Measurements from ENCODE around the gene KMT2A.
"Not testable (repeated sequence)": the region's sequence is repeated elsewhere in the genome, so short reads cannot be mapped to it uniquely, and the experiment has no call there.

Gene KMT2A

DNA sequence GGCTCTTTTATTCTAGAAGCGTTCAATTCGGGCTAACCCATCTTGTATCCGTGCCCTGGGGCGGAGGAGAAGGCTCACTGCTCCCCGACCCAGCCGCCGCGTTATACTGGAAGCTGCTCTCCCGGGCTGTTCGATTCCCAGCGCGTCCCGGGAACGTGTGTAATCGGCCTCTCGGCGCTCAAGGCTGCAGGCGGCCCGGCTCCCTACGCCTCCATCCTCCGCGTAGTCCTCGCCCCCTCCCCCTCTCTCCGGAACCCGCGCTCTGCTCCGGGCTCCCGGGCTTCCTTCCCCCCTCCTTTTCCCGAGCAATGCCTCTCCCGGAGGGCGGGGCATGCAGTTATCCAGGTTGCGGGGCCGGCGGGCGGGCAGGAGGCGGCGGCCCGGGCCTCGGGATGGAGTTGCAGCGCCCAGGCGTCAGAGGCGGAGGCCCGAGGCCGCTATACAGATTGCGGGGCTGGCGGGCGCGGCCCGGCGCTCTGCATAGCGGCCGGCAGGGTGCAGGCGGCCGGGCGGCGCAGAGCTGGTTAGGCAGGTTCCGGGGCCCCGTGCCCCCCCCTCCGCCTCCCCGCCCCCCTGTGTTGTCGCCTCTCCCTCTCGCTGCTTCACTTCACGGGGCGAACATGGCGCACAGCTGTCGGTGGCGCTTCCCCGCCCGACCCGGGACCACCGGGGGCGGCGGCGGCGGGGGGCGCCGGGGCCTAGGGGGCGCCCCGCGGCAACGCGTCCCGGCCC, at the start of gene KMT2A:
Gene KMT2A, plus strand, starts transcription at position 600 of the 732 bp plus-strand sequence. Its CDS starts 21 bp downstream, at position 621.
- DNase-seq: peak; percentile 99

DNA sequence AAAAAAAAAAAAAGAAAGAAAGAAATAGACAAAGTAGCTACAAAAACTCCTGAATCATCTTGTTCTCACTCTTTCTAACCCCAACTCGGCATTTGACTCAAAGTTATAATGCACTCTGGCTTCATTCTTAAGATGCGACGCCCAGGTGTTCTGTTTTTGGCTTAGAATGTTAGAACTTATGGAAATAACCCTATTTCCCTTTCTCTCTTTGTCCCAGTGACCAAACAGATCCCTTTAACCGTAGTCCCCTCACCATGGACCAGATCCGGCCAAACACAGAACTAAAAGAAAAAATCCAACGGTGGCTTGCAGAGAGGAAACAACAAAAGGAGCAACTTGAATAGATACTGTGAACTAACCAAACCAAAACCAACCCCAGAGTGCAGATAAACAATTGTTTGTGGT, 40.2 kb upstream of the KMT2A start:
- DNase-seq: peak; percentile 48

DNA sequence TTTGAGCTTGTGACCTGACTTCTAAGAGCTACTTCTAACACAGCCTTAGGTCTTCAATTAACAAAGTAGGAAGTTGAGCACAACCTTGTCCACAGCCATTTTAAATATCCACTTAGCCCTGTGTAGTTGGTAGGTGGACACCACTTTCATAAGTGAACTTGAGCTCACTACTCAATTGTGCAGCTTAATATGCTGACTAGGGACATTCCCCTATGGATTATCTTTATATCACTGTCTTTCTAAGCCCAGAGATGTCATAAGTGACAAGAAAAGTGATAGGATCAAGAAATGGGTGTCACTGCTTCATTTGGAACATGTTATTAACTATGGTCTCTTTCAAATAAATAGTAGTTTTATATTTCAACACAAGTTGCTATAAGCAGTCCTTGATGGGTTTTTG, 38.8 kb upstream of the KMT2A start:
- peak; percentile 48 for DNase-seq

DNA sequence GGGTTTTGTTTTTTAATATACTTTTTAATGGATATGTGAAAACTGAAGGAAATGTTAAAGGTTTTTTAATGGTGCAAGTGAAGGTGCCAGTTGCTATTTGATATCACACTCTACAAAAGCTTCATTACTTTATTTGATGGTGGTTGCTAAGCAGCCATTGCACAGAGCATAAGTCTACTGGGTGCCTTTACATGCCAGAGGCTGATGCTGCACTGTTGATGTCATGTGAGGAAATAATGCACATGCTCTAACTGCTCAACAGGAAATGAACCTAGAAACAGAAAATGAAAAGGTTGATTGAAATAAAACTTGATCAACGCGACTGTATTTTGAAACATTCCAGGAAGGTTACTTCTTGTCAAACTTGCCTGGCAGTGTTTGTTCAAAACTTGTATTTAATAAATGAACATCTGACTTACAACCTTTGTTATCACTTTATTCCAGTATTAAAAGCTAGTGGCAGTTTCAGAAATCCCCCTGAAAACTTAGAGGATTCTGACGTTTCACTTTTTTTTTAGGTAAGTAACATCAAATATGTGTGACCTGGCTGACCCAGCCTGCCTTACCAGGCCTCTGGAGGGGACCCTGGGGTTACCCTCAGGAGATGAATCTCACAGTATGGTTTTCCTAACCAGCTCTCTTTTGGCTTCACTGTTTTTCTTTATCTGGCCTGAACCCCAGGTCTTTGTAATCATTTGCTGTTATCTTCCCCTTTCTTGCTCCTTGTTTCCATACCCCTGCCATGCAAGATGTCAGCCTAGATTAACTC, 37.3 kb upstream of the KMT2A start:
- peak; percentile 48 for DNase-seq

GRCh38 chr11:118401151-118401879, 35.0 kb upstream of the KMT2A start, which contains the start of gene ATP5MG:
ATP5MG (plus strand) TSS chr11:118401606; CDS start chr11:118401666, 60 bp downstream.
- peak; percentile 98 for DNase-seq

GRCh38 chr11:118401880-118402590, 34.3 kb upstream of the KMT2A start:
- DNase-seq: peak; percentile 67

DNA sequence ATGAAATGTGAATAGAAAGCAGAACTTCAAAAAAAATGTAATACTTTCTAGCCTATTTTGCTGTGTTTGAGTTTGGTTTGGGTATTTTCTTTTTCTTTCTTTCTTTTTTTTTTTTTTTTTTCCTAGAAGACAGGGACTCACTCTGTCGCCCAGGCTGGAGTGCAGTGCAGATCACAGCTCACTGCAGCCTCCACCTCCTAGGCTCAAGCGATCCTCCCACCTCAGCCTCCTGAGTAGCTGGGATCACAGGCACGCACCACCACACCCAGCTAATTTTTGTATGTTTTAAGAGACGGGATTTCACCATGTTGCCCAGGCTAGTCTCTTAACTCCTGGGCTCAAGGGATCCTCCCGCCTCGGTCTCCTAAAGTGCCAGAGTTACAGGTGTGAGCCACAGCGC, 33.7 kb upstream of the KMT2A start:
- not testable (repeated sequence) for DNase-seq

DNA sequence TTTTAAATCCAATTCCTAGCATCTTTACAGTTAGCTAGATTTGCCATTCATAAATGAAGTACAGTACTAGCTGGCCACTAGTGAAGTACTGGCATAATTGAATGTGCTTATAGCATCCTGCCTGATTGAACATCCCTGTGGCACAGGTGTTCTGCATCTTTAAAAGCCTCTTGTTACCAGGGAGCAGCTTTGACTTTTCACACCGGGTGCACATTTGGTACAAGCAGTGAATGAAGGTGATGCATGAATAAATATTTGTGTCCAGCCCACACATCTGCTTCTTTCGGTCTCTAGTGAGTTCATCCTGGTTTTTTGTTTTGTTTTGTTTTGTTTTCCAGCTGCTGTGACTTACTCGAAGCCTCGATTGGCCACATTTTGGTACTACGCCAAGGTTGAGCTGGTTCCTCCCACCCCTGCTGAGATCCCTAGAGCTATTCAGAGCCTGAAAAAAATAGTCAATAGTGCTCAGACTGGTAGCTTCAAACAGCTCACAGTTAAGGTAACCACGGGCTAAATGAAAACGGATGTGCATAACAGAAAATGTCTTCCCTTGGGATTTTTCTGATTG, 29.6 kb upstream of the KMT2A start:
- no peak for DNase-seq

DNA sequence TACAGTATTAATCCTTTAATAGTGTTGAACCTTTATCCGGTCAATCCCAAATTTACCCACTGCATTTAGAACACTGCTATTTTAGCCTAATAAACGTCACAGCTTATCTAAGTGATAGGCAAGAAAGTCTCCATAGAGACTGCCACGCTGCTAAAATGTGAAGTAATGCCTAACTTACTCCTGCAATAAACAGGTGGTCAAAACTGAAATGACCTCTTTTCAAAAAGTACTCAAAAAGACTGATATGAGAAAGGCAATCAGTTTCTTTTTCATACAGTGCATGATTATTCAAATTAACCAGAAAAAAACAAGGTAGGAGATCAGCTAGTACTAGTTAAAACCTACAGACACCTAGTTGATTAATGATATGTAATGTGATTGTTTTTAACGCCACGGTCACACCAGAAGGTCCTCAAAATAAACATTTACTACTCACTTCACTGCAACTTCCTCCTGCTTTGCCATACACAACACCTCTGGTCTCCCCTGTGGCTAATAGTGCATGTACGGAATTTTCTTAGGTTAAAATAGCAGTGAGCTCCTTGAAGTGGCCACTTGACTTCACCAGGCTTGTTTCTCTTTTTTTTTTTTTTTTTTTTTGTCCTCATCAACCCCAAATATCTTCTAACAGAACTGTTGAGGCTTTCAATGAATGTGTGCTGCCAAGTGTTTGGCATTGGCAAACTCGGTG, 26.1 kb upstream of the KMT2A start:
- no peak for DNase-seq

DNA sequence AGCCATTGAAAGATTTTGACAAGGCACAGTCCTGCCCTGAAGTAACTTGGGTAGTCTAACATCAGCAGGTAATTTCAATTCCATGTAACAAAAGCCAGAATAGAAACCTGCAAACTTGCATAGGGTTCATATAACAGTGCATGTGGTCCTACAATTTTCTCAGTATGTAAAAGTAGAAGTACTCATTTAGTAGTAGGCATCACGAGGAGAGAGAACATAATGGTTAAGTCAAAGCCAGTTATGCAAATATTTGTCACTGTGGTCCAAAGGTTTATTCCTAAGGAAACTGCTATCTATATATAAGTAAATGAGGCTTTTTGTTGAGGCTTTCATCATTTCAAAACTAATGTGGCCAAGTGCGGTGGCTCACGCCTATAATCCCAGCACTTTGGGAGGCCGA, 24.8 kb upstream of the KMT2A start:
- no peak for DNase-seq

DNA sequence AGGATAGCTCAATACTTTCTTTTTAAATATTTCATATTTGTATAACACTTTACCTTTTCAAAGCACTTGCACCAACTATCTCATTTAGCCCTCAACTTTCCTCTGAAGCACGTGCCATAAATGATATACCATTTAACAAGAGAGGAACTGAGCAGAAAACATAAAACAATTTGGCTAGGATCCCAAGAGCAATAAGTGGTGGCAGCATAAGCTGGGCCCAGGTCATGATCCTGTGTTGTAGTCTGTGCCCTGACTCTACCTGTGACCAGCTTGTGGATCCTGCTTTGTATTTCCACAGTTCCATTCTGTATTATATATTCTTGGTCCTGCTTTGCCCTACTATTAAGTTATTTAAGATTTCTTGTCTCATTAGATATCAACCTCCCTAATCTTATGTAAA, 23.4 kb upstream of the KMT2A start:
- DNase-seq: no peak

DNA sequence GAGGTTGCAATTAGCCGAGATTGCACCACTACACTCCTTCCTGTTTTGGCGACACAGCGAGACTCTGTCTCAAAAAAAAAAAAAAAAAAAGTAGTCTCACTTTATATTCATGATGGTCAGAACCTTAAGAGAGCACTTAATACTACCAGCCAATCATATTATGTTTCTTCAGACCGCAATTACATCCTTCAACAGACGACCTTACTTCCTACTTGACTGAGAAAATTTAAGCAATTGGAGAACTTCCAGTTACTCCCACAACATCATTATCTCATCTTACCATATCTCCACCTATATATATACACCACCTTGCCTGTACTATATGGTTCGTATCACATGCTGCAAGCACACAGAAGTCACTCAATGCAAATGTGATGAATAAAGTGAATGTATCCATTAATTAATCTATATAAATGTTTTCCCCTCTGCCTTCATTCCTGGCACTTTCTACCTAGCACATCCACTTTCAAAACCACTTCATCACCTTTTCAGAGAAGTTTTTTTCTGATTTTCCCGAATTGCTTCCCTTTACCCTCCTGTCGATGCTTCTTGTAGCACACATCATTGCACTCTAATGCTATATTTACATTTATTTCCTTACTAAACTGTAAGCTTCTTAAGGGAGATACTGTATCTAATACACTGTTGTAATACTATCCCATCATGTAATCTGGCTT, 21.1 kb upstream of the KMT2A start:
- DNase-seq: peak; percentile 93

DNA sequence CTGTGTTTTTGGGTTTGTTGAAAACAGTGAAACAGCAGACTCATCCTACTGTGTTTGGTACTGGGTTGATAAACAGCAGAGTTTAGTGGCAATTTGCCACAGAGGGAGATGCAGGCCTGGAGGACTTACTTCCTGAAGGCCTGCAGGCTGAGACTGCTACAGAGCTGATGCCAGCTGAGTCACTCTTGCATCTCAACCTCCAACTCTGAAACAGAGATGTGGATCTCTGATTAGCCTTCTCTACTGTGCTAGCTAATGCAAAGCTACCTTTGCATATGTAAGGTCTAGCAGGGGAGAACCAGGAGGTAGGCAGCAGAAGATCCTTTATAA, 20.6 kb upstream of the KMT2A start:
- DNase-seq: peak; percentile 98

DNA sequence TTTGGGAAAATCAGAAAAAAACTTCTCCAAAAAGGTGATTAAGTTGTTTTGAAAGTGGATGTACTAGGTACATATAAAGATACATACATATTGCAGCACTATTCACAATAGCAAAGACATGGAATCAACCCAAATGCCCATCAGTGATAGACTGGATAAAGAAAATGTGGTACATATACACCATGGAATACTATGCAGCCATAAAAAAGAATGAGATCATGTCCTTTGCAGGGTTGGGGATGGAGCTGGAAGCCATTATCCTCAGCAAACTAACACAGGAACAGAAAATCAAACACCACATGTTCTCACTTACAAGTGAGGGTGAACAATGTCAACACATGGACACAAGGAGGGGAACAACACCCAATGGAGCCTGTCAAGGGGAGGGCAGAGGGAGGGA, 19.4 kb upstream of the KMT2A start:
- not testable (repeated sequence) for DNase-seq

- no peak for DNase-seq
These were observed 18.5 kb upstream of the KMT2A start for GRCh38 chr11:118417801-118418200.

DNA sequence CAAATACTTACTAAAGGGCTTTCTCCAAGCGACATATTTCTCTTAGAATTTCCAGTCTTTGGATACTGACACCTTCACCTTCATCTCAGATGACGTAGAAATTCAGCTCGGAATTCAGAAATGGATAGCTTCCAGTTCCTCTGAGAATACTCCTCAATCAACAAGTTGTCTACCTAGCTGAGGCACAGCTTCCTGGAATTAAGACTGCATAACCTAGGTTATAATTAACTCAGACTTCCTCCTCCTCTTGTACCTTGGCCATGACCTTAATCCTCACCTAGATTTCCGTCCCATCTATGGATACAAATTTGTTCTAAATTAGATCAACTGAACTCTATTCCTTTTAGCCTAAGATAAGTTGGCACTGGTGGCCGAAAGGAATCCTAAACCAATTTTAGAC, 17.5 kb upstream of the KMT2A start:
- DNase-seq: no peak

DNA sequence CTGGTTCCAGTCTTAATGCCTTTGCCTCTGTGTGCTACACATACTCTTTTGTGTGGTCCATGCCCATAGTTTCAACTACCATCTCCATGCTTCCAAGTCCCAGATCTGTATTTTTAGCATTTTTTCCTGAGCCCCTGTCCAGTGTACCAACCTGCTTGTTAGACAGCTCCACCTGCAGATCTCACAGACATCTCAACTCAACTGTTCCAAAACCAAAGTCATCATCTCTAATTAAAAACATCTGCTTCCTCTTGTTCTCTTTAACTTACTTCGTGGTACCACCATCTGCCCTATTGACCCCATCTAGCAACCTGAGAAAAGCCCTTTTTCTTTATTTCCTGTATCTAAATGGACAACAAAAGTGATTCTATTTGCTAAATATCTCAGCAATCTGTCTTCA, 8.6 kb upstream of the KMT2A start:
- DNase-seq: no peak

GRCh38 chr11:118430956-118431355, 5.3 kb upstream of the KMT2A start:
- DNase-seq: peak; percentile 30

- DNase-seq: no peak
These were observed 2.2 kb upstream of the KMT2A start for GRCh38 chr11:118434123-118434552.

DNA sequence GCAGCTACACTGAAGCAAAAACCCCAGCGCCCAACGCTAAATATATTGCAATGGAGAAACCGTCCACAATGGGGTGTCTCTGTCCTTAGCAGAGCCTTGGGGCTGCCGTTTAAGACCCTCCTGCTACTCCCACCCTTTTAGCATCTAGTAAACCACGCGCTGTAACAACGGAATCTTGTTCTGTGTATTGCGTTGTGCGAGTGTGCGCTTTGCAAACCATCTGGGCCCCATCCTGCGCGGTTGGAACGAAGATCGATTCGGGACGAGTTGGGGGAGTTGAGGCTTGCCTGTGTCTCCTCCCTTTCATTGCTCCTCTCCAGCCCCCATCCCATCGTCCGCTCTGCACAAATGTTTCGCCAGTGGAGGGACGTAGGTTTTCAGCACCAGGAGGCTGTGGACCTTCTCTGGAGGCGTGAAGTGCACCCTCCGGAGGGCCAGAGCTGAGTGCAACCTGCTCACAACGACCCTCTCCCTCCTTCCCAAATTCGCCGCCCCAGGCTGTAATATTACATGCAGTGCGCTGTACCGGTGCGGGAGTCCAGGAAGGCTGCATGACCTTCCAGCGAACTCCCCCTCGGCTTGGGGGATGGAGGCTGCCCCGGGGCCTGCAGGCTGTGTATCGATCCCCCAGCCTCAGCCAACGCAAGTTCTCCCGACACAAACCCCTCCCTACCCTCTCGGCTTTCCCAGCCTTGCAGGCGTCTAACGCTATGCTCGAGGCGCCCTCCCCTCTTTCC, 1.6 kb upstream of the KMT2A start:
- DNase-seq: peak; percentile 84

Data from OCI-M1 (cell line).